H54 (cell line): Measurements from ENCODE around the gene DNAH14.
"Not testable (repeated sequence)": the region's sequence is repeated elsewhere in the genome, so short reads cannot be mapped to it uniquely, and the experiment has no call there.

Experiments
- DNase-seq: peaks from one replicate; pipeline ENCODE4 v3.0.0; 2011; ENCODE audit warnings: low spot score, mixed read lengths; ENCODE audit not compliant: insufficient read length
- FAIRE-seq: peaks from 3 replicates; lab custom pipeline; 2011; peaks lifted over from hg19 to GRCh38; lab: Jason Lieb, UNC
- POLR2A ChIP-seq: IDR thresholded peaks from 2 replicates; pipeline ENCODE4 v1.6.1; 2011; ENCODE audit warnings: low read depth, mild to moderate bottlenecking, low read length

DNAH14 gene

DNA sequence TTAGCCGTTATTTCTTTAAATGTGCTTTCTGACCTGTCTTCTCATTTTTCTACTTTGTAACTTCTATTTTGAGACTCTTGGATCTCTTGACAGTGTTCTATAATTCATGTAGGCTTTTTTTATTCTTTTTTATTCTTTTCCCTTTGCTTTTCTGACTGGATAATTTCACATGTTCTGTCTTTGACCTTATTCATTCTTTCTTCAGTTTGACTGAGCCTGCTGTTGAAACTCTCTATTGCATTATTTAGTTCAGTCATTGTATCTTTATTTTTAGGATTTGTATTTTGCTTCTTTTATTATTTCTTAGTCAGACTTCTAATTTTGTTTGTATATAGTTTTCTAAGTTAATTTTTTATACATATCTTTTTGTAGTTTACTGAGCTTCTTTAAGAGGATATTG, 66.1 kb downstream of the DNAH14 start:
- no peak for TF ChIP-seq POLR2A
- DNase-seq (no peak), FAIRE-seq (no peak)

DNA sequence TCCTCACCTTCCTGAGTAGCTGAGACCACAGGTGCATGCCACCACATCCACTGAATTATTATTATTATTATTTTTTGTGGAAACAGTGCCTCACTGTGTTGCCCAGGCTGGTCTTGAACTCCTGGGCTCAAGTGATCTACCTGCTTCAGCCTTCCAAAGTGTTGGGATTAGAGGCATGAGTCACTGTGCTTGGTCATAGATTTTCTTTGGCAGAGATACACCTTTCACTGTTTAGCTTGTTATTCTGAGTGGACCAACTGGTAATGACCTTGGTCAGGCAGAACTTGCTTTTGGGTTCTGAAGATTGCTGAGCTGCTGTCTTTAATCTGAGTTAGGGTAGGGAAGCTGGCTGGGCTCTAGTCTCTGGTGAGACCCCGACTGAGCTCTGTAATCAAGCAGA, 66.8 kb downstream of the DNAH14 start:
- no peak for TF ChIP-seq POLR2A
- DNase-seq (no peak), FAIRE-seq (no peak)

DNA sequence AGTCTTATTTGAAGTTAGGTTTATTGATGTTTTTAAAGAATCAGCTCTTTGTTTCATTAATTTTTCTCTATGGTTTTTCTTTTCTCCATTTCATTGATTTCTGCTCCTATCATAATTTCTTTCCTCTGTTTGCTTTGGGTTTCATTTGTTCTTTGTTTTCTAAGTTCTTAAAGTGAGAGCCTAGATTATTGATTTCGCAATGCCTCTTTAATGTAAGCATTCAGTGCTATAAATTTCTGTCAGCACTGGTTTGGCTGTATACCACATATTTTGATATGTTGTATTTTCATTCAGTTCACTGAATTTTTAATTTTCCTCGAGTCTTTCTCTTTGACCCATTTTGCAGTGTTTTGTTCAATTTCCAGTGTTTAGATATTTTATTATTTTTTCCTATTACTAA, 68.7 kb downstream of the DNAH14 start:
- no peak for DNase-seq

DNA sequence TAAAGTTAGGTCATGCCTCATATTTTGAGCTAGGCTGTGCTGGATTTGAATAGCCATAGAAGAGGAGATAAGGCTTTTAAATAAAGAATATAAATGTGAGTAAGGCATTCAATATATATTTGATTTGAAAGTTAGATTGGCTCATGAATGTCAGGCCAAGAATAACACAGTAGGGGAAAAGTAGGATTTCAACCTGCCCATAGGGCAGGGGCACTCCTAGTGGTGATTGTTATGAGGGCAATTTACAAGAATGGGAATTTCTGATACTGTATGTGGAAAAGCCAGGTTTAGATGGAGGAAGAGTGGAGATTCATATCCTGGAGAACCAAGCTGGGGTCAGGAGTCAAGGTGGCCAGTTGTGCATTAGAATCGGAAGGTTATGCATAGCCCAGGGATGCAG, 74.9 kb downstream of the DNAH14 start:
- DNase-seq (no peak), FAIRE-seq (no peak)
- no peak for TF ChIP-seq POLR2A

More for the DNA sequence above, 68.7 kb downstream of the DNAH14 start:
- FAIRE-seq, result no peak
- TF ChIP-seq POLR2A, result no peak

DNA sequence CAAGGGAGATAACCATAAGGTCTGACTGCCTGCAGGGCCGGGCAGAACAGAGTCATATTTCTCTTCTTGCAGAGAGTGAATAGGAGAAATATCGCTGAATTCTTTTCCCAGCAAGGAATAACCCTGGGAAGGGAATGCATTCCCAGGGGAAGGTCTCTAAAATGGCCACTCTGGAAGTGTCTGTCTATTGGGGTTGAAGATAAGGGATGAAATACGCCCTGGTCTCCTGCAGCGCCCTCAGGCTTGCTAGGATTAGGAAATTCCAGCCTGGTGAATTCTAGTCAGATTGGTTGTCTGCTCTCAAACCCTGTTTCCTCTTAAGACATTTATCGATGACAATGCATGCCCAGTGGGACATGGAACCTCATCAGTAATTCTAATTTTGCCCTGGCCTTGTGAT, 76.9 kb downstream of the DNAH14 start:
- DNase-seq, result not testable (repeated sequence)

DNA sequence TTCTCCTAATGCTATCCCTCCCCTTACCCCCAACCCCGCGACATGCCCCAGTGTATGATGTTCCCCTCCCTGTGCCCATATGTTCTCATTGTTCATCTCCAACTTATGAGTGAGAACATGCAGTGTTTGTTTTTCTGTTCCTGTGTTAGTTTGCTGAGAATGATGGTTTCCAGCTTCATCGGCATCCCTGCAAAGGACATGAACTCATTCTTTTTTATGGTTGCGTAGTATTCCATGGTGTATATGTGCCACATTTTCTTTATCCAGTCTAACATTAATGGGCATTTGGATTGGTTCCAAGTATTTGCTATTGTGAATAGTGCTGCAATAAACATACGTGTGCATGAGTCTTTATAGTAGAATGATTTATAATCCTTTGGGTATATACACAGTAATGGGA, 78.6 kb downstream of the DNAH14 start:
- not testable (repeated sequence) for FAIRE-seq, DNase-seq

More for the DNA sequence above, 76.9 kb downstream of the DNAH14 start:
- FAIRE-seq, result not testable (repeated sequence)

DNA sequence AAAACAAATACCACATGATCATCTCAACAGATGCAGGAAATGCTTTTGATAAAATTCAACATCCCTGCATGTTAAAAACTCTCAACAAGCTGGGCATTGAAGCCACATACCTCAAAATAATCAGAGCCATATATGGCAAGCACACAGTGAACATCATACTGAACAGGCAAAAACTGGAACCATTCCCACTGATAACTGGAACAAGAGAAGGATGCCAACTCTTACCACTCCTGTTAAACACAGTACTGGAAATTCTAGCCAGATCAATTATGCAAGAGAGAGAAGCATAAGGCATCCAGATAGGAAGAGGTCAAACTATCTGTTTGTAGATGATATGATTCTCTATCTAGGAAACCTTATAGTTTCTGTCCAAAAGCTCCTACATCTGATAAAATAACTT, 91.6 kb downstream of the DNAH14 start:
- DNase-seq (no peak), FAIRE-seq (no peak)
- no peak for TF ChIP-seq POLR2A

DNA sequence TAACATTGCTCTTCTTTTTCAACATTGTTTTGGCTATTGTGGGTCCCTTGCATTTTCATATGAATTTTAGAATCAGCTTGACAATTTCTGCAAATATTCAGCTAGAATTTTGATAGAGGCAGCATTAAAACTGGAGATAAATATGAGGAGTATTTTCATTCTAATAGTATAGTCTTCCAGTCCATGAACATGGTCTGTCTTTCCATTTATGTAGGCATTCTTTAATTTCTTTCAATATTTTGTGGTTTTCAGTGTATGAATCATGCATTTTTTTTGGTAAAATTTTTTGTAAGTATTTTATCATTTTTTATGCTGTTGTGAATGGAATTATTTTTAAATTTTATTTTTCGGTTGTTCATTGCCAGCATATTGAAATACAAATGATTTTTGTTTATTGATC, 97.2 kb downstream of the DNAH14 start:
- no peak for FAIRE-seq

DNA sequence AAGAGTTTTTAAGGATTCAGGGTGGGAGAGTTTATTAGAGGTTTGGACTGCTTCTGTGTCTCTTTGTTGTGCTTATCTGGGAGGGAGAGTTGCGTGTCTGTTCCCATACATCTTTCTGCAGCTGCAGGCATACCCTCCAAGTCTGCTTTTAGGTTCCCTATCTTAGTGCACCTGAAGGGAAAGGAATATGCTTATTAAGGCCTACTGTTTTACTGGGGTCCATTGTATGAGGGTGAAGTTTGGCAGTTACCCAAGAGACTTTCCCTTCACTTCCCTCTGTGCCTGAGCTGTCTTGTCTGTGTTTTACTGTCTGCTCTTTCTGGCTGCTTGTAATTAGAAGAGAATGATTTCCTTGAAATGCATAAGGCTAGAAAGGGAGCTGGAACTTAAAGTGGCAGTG, 107.0 kb downstream of the DNAH14 start:
- not testable (repeated sequence) for DNase-seq
- peak; percentile 15 for FAIRE-seq

More for the DNA sequence above, 97.2 kb downstream of the DNAH14 start:
- DNase-seq, result no peak
- TF ChIP-seq POLR2A, result no peak

DNA sequence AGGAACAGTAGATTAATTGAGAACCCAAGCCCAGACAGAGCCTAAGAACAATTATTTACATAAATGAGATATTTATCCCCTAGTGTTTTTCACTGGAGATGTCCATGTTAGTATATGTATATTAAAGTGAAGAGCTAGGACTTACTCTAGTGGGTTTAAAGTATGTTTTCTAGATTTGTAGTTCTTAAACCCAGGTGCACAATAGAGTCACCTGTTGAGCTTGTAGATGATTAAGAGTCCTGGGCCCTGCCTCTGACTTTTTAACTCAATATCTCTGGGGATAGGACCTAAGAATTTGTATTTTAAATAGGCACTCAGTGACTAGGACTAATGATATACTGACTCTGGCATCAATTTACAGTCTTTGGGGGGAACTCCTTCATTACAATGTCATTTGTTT, 112.8 kb downstream of the DNAH14 start:
- DNase-seq (no peak), FAIRE-seq (no peak)
- TF ChIP-seq POLR2A, result no peak

DNA sequence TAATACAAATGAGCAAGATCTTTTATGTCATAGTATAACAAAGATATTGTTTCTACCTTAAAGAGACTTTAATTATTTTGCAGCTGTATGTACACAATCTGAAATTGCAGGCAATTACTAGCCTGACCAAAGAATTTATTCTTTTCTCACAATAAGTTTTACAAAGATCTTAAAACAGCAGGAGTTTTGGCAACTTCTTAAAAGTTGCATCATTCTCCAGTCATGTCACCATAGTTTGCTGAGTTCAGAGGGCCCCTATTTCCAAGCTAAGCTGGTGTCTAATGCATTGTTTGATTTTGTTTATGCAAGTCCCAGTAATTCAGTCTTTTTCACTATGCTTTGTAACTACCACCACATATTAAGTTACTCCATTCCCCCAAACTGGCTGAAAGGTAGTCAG, 114.8 kb downstream of the DNAH14 start:
- TF ChIP-seq POLR2A, result no peak
- DNase-seq (no peak), FAIRE-seq (no peak)

DNA sequence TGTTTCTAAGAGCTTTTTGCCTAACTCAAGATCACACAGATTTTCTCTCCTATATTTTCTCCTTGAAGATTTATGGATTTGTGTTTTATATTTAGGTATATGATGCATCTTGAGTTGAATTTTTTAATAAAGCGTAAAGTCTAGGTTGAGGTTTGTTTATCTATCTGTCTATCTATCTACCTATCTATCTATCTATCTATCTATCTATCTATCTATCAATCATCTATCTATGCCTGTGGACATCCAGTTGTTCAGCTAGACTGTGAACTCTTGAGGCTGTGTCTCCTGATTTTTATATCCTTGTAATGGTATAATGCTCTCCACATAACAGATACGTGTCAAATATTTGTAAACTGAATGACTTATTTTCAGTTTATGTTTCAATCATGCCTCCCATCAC, 120.1 kb downstream of the DNAH14 start:
- DNase-seq (no peak), FAIRE-seq (no peak)
- TF ChIP-seq POLR2A, result no peak

DNA sequence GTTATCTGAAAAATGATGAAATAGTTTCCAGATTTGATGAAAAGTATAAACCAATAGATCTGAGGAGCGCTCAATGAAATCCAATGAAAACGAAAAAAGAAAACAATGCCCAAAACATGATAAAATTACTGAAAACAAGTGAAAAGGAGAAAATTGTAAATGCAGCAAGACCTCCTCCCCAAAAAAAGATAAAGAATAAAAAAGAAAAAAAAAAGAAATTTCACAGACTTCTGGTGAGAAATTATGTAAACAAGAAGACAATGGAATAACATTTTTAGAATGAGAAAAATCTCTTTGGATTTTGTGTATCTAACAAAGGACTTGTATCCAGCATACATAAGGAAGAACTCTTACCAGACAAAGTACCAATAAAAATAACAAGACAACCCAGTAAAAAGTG, 134.2 kb downstream of the DNAH14 start:
- no peak for DNase-seq
- FAIRE-seq, result no peak
- TF ChIP-seq POLR2A, result no peak

DNA sequence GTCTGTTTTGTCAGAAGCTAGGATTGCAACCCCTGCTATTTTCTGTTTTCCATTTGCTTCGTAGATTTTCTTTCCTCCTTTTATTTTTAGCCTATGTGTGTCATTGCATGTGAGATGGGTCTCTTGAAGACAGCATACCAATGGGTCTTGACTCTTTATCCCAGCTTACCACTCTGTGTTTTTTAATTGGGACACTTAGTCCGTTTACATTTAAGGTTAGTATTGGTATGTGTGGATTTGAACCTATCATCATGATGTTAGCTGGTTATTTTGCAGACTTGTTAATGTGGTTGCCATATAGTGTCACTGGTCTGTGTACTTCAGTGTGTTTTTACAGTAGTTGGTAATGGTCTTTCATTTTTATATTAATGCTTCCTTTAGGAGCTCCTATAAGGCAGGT, 141.5 kb downstream of the DNAH14 start:
- TF ChIP-seq POLR2A, result no peak
- no peak for FAIRE-seq

DNA sequence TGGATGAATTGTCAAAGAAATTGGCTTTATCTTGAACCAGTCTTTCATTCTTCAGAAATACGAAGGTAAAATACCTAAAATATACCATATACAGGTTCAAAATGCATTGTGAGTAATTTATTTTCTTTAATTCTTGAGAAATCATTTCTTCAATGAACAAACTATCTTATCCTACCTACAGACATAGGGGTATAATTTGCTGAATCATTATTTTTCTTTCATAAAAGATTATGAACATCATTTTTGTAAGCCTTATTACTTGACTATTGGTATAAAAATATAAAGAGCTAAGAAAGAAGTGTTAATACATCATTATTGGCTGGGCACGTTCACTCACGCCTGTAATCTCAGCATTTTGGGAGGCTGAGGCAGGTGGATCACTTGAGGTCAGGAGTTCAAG, 167.7 kb downstream of the DNAH14 start:
- TF ChIP-seq POLR2A, result no peak
- no peak for FAIRE-seq
- no peak for DNase-seq

More for the DNA sequence above, 141.5 kb downstream of the DNAH14 start:
- no peak for DNase-seq

DNA sequence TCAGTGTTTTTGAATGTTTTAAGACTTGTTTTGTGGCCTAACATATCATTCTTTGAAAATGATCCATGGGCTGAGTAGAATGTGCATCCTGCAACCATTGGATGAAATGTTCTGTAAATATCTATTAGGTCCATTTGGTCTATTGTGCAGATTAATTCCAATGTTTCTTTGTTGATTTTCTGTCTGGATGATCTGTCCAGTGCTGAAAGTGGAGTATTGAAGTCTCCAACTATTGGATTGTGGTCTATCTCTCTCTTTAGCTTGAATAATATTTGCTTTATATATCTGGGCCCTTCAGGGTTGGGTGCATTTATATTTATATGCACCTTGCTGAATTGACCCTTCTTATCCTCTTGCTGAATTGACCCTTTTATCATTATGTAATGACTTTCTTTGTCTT, 181.5 kb downstream of the DNAH14 start:
- no peak for DNase-seq
- FAIRE-seq, result no peak
- no peak for TF ChIP-seq POLR2A
